Epithelial cell of esophagus (primary cell): ENCODE data around the gene GNL2.
"Not testable (repeated sequence)": the region's sequence is repeated elsewhere in the genome, so short reads cannot be mapped to it uniquely, and the experiment has no call there.

Experiments
- DNase-seq: peaks from one replicate; pipeline ENCODE4 v3.0.0; 2010; ENCODE audit warnings: low read depth
- H3K4me3 ChIP-seq: 2 replicates; pipeline ENCODE4 v1.5.1; 2011; ENCODE audit warnings: mild to moderate bottlenecking, low read length, control low read depth
- TF ChIP-seq, protein P1 (sequence below): IDR thresholded peaks from 2 replicates; pipeline ENCODE4 v1.5.1; 2011; ENCODE audit warnings: low read depth, mild to moderate bottlenecking, low read length, control low read depth, inconsistent platforms; ENCODE audit not compliant: insufficient read depth; ENCODE audit errors: missing control alignments

GNL2 gene

DNA sequence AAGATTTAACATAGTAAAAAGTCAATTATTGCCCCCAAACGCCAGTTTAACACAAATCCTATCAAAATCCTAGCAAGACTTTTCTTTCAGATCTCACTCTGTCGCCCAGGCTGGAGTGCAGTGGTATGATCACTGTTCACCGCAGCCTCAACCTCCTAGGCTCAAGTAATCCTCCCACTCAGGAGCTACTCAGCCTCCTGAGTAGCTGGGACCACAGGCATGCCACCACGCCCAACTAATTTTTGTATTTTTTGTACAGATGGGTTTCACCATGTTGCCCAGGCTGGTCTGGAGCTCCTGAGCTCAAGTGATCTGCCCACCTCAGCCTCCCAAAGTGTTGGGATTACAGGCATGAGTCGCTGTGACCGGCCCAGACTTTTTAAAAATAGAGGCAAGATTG is 46.4 kb downstream of the GNL2 start:
- TF ChIP-seq, protein P1, sequence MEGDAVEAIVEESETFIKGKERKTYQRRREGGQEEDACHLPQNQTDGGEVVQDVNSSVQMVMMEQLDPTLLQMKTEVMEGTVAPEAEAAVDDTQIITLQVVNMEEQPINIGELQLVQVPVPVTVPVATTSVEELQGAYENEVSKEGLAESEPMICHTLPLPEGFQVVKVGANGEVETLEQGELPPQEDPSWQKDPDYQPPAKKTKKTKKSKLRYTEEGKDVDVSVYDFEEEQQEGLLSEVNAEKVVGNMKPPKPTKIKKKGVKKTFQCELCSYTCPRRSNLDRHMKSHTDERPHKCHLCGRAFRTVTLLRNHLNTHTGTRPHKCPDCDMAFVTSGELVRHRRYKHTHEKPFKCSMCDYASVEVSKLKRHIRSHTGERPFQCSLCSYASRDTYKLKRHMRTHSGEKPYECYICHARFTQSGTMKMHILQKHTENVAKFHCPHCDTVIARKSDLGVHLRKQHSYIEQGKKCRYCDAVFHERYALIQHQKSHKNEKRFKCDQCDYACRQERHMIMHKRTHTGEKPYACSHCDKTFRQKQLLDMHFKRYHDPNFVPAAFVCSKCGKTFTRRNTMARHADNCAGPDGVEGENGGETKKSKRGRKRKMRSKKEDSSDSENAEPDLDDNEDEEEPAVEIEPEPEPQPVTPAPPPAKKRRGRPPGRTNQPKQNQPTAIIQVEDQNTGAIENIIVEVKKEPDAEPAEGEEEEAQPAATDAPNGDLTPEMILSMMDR: no peak
- DNase-seq: no peak
- H3K4me3 ChIP-seq: no peak overlapping the region

DNA sequence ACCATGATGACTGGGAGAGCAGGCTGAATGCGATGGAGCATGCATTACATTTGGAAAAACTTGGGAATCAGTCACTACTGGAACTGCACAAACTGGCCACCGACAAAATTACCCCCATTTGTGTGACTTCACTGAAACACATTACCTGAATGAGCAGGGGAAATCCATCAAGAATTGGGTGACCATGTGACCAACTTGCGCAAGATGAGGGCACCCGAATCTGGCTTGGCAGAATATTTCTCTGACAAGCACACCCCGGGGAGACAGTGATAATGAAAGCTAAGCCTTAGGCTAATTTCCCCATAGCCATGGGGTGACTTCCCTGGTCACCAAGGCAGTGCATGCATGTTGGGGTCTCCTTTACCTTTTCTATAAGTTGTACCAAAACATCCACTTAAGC is 50.7 kb downstream of the GNL2 start:
- TF ChIP-seq, protein P1: no peak
- H3K4me3 ChIP-seq: no peak overlapping the region

DNA sequence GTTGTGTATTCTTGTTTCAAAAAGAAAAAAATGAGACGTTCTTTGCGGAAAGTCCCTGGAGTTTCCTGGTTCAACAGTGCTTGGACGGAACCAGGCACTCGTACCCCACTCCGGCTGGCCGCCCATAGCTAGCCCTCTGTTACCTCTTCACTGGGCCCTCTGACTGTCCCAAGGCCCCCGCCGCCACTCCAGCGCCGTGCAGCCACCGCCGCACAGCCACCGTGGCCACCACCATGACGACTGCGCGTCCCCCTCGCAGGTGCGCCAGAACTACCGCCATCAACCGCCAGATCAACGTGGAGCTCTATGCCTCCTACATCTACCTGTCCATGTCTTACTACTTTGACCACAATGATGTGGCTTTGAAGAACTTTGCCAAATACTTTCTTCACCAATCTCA is 51.2 kb downstream of the GNL2 start:
- no peak overlapping the region for H3K4me3 ChIP-seq
- no peak for DNase-seq
- TF ChIP-seq, protein P1: no peak

More for the DNA sequence above, 50.7 kb downstream of the GNL2 start:
- DNase-seq: no peak

DNA sequence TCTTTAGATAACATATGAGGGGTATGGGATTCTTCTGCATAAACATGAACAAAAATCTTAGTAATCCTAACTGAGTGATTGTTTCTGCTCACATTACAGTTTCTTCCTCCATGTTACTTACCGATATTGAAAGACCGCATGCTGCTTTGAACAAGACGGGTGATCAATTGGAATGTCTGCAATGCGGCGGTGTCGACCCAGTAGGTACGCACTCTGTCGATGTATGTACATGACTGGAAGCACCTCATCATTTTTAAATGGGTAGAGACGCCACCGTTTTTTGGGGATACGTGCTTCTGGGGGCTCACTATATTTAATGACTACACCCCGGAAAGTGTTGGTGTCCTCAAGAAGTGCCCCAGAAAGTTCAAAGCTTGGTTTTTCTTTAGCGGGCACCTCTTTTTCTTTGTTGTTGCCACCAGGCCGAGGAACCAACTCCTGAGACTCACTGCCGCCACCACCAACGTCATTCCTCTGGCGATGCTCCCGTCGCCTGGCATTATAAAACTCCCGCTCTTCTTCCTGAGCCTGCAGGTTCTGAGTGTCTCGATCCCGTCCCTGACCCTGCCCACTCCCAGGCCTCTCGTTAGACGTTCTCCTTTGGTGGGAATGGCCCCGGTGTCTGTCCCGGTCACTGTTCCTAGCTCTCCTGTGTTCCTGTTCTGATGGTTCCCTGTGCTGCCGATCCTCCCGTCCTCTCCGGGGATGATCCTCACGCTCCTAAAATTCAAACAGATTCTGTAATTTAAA is 55.5 kb downstream of the GNL2 start:
- no peak for DNase-seq
- no peak overlapping the region for H3K4me3 ChIP-seq
- TF ChIP-seq, protein P1: no peak

DNA sequence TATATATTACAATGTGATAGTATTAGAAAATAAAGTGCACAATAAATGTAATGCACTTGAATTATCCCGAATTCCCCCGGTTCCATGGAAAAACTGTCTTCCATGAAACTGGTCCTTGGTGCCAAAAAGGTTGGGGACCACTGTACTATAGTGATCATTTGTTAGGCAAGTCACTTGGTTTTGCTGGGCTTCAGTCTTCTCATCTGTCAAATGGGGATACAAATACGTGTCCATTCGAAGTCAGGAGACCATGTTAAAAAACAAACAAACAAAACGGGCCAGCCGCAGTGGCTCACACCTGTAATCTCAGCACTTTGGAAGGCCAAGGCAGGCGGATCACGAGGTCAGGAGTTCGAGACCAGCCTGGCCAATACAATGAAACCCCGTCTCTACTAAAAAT is 56.6 kb downstream of the GNL2 start:
- H3K4me3 ChIP-seq, DNase-seq: not testable (repeated sequence)

DNA sequence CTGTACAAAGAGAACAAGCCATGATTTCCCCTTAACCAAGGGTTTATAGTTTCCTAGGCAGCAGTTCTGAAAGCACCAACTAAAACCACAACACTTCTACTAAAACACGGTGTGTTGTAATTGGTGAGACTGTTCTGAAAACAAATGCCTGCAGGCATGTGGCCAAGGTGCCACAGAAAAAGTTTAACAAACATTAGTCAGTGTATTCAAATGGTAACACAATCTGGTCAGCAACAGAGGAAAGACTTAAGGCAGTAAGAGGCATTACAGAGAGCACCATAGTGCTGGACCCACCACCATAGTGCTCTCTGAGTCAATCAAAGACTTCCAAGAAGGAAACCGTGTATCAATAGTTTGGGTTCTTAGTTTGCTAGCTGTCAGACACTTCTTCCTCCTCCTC is 58.4 kb downstream of the GNL2 start:
- TF ChIP-seq, protein P1: no peak
- peak; percentile 91 for DNase-seq
- no peak overlapping the region for H3K4me3 ChIP-seq

DNA sequence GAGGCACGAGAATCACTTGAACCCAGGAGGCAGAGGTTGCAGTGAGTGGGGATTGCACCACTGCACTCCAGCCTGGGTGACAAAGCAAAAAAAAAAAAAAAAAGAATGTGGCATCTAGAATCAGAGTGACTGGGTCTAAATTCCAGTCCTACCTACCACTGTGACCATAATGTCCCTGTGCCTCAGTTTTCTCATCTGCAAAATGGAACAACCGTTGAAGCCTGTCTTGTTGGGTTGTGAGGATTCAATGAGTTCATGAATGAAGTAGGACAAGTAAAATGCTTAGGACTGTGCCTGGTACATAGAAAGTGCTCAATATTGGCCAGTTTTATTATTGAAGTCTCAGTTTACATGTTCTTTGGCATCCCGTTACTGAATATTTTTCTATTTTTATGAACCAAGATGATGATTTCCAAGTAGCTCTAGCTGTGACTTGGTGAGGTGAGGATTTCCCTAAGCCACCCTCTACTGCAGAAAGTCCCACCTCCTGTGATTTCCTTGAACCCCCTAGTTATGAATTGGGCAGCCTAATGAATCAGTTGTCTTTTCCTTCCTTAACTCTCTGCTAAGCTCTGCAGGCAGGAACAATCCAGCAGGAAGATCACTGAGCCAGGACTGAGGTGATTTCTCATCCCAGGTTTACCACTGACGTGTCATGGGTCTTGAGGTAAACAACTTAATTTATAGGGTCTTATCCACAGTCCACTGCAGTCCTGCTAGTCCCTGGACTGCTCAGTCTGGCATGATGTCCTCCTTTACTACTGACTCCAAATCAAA is 62.2 kb downstream of the GNL2 start:
- H3K4me3 ChIP-seq: no peak overlapping the region
- TF ChIP-seq, protein P1: no peak

DNA sequence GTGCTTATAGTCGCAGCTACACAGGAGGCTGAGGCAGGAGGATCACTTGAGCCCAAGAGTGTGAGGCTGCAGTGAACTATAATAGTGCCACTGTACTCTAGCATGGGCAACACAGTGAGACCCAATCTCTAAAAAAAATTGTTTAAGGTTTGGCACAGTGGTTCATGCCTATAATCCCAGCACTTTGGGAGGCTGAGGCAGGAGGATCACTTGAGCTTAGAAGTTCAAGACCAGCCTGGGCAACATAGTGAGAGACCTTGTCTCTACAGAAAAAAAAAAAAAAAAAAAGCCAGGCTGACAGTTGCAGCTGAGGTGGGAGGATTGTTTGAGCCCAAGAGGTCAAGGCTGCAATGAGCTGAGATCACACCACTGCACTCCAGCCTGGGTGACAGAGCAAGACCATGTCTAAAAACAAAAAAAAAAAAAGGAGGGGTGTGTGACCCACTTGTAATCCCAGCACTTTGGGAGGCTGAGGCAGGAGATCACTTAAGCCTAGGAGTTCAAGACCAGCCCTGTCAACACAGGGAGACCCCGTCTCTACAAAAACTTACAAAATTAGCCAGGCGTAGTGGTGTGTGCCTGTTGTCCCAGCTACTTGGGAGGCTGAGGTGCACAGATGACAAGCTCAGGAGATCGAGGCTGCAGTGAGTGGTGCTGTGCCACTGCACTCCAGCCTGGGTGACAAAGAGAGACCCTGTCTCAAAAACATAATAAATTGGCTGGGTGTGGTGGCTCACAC is 63.1 kb downstream of the GNL2 start:
- not testable (repeated sequence) for H3K4me3 ChIP-seq, DNase-seq

More for the DNA sequence above, 62.2 kb downstream of the GNL2 start:
- DNase-seq: peak; percentile 27

DNA sequence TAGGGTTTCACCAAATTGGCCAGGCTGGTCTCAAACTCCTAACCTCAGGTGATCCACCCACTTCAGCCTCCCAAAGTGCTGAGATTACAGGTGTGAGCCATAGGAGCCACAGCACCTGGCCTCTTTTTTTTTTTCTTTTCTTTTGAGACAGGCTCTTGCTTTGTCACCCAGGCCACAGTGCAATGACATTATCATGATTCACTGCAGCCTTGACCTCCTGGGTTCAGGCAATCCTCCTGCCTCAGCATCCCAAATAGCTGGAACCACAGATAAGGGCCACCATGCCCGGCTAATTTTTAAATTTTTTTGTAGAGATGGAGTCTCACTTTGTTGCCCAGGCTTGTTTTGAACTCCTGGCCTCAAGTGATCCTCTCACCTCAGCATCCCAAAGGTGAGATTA is 65.8 kb downstream of the GNL2 start:
- H3K4me3 ChIP-seq, DNase-seq: not testable (repeated sequence)
